Measurements from ENCODE around the gene C3orf70.

The C3orf70 gene

DNA sequence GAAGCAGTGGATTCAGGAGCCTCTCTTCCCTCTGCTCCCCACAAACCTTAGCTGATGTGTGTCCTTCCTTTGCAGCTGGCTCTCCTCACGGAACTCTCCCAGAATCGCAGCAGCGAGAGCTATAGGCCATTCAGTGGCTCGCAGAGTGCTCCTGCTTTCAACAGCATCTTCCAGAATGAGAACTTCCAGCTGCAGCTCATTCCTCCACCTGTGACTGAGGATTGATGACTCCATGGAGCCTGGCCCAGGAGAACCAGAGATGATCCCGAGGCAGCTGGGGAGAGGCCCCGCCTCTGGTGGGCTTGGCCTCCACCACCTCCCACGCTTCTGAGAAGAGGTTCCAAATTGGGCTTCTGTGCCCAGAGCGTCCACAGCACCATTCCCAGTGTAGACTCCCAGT lies 101.1 kb downstream of the C3orf70 start:
- DNase-seq (ENCODE audit: low read depth) = no peak

GRCh38 chr3:185049710-185050109 lies 103.2 kb downstream of the C3orf70 start:
- no peak for DNase-seq (ENCODE audit: low read depth)

DNA sequence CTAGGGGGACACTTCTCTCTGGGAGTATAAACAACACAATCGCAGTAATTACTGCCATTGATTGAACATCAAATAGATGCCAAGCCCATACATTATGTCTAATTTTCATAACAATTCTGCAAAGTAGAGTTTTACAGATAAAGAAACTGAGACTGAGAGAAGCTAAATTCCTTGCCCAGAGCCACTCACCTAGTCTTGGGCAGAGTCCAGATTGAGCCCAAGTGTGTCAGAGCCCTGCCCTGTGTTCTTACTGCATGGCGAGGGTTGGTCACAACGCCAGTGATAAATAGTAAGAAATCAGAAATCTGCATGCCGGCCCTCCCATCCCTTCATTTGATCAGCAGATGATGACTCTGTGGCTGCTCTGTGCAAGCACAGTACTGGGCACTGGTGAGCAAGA lies 106.3 kb downstream of the C3orf70 start:
- no peak for DNase-seq (ENCODE audit: low read depth)

- no peak for DNase-seq (ENCODE audit: low read depth)
These were observed 106.7 kb downstream of the C3orf70 start for GRCh38 chr3:185046164-185046515.

DNA sequence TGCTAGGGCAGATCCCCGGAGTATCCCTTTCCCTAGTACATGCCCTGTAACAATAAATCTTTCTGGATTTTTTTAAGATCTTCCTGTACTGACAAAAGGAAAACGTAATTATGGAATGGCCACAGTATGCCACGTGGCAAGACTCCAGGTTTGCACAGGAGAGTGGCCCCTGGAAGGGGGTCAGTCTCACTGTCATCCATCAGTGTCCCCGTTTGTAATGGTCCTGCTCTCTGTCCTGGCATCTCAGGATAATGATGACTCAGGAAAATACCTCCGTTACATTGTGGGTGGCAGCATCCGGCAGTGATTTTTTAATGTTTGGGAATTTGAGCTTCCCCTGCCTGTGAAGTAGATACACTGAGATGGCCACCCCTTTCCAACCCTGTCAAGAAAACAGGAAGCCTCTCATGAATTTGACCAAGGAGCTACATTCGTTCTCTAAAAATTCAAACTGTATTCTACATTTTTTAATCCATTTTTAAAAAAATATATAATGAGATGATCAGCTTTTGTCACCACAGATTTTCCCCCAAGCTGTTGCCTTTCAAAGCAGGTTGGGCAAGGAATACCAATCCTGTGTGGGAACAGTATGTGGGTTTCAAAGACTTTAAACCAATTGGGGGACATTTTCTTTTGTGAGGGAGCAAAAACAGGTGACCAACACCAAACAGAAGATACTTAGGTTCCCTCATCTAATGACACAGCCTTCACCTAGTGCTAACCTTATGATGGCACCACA lies 110.4 kb downstream of the C3orf70 start:
- no peak for DNase-seq (ENCODE audit: low read depth)

DNA sequence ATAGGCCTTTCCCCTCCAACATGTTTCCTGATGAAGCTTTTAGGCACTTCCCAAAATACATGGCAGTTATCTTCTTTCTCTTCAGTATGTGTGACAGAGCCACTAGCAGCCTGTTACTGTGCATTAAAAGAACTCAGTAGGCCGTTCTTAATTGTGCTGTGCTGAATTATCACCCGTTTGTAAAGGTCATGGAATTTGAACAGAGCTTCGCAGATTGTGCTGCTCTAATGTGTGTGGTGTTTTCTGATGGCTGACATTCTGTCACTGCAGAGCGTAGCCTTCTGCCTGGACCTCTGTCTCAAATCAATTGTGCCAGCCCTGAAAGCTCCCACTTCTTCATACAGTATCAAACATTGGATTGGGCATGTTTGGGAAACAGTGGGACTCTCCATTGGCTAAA lies 111.3 kb downstream of the C3orf70 start:
- DNase-seq (ENCODE audit: low read depth) = no peak

- DNase-seq (ENCODE audit: low read depth) = no peak
These were observed 112.4 kb downstream of the C3orf70 start for GRCh38 chr3:185040425-185040824.

DNA sequence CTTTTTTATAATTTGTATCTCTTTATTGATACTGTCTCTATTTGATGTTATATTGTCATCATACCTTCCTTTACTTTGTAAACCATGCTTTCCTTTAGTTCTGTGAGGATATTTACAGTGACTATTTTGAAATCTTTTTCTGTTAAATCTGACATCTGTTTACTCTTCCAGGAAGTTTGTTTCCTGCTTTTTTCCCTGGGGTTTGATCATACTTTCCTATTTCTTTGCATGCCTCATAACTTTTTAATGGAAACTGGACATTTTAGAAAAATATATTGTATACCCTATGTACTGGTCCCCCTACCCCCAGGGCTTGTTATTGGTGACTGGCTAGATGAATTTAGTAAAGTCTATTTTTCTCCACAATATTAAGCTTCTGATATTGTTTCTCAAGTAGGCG lies 115.1 kb downstream of the C3orf70 start:
- DNase-seq (ENCODE audit: low read depth) = no peak

GRCh38 chr3:185030951-185031350 lies 121.9 kb downstream of the C3orf70 start:
- no peak for DNase-seq (ENCODE audit: low read depth)

- DNase-seq (ENCODE audit: low read depth) = no peak
These were observed 122.5 kb downstream of the C3orf70 start for GRCh38 chr3:185030399-185030798.

DNA sequence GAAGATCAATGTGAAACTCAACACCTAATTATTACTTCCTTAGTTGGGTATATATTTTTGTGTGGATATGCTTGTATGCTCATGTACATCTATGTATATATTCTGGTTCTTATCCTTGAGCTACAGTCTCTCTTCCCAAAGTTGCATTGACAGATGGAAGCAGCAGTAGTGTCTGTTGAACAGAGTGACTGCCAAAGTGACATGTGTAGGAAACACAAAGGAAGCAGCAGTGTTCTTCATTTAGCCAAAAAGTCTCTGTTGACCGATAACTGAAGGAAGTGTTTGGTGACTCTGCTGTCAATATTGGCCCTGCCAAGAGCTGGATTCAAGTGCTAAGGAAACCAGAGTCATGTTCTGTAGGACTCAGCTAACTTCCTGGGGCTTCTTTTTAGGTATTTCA lies 123.8 kb downstream of the C3orf70 start:
- DNase-seq (ENCODE audit: low read depth) = no peak

- no peak for DNase-seq (ENCODE audit: low read depth)
These were observed 124.7 kb downstream of the C3orf70 start for GRCh38 chr3:185028121-185028520.
